Neural progenitor cell (in vitro differentiated cells): Measurements from ENCODE around the gene DCTN2.

ENCODE experiments used
- EZH2 ChIP-seq: fragments of 200-600 bp; sonication (generic); IDR thresholded peaks from 2 replicates; pipeline ENCODE4 v1.6.1; 2017; ENCODE audit warnings: antibody characterized with exemption, mild to moderate bottlenecking, moderate library complexity
- EZH2phosphoT487 ChIP-seq: fragments of 200-600 bp; sonication (generic); IDR thresholded peaks from 2 replicates; pipeline ENCODE4 v1.6.1; 2017; ENCODE audit warnings: antibody characterized with exemption
- TF ChIP-seq, protein P1 (sequence below): fragments of 200-600 bp; sonication (generic); IDR thresholded peaks from 2 replicates; pipeline ENCODE4 v1.5.1; 2017; ENCODE audit warnings: antibody characterized with exemption, mild to moderate bottlenecking

DNA sequence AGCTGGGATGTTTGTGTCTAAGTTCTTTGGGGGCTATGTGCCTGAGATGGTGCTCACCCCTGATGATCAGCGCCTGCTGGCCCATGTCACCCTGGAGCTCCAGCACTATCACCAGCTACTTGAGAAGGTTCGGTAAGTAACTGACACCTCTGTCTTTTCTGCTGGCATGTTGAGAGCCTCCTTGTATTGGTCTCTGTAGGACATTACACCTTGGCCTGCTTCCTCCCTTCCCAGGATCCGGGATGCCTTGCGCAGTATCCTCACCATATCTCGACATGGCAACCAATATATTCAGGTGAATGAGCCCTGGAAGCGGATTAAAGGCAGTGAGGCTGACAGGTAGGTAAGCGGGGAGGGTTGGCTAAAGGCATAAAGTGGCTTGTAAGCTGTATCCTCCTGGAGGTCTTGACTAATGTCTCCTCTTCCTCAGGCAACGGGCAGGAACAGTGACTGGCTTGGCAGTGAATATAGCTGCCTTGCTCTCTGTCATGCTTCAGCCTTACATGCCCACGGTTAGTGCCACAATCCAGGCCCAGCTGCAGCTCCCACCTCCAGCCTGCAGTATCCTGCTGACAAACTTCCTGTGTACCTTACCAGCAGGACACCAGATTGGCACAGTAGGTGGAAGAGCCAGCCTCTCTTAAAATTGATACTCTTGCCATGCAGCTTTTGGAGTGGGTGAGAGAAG, 32.1 kb downstream of the DCTN2 start:
- TF ChIP-seq, protein P1, sequence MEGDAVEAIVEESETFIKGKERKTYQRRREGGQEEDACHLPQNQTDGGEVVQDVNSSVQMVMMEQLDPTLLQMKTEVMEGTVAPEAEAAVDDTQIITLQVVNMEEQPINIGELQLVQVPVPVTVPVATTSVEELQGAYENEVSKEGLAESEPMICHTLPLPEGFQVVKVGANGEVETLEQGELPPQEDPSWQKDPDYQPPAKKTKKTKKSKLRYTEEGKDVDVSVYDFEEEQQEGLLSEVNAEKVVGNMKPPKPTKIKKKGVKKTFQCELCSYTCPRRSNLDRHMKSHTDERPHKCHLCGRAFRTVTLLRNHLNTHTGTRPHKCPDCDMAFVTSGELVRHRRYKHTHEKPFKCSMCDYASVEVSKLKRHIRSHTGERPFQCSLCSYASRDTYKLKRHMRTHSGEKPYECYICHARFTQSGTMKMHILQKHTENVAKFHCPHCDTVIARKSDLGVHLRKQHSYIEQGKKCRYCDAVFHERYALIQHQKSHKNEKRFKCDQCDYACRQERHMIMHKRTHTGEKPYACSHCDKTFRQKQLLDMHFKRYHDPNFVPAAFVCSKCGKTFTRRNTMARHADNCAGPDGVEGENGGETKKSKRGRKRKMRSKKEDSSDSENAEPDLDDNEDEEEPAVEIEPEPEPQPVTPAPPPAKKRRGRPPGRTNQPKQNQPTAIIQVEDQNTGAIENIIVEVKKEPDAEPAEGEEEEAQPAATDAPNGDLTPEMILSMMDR = no peak
- TF ChIP-seq EZH2 (no peak), EZH2phosphoT487 (no peak)
